Measurements from ENCODE around the gene TMEM129.

TMEM129 gene

DNA sequence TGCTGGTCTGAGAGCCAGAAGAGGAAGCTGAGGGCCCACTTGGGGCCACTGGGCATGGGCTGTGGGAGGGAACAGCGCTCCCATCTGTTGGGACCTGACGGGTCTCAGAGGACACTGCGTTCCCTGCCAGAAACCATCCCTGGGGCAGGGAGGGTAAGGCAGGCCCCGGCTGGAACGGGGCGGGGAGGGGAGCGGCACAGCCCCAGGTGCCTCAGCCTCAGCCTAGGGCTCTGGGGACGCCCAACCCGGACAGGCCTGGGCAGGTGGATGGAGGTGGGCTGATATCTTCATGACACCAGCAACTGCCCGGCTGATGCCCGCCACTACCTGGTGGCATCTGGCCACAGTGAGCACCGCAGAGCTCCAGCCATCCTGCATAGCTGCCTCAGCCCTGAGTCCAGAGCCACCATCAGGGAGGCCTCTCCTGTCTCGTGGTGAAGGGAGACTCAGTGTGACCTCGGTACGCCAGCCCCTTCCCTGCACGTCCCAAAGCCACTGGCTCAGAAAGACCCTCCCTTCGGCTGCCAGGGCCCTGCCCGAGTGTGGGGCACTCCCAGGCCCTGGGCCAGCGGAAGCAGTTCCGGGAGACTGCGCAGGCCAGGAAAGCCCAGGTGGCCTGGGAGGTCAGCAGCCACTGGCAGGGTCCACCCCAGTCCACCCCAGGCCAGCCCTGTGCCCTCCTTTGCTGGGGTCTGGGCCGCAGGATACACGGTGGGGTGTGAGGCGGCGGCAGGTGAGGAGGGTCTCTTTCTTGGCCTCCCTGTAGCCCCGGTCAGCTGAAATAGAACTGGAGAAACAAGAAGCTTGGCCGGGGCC is 37.4 kb upstream of the TMEM129 start:
- no peak for DNase-seq

DNA sequence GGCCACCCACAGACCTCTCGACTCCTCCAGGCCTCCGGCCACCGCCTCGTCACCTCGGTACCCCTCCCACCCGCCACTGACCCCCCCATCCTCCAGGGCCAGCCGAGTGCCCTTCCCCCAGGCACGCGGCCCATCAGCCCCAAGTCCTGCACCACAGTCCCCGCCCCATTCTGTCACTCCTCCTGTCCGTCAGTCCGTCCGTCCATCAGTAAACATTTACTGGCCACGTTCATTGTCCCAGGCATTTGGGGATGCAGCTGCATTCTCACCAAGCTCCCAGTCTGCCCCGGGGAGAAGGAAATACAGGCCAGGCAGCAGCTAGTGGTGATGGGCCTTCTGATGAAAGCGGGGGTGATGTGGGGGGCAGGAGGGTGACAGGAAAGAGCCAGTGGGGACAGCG is 36.7 kb upstream of the TMEM129 start:
- no peak for DNase-seq

DNA sequence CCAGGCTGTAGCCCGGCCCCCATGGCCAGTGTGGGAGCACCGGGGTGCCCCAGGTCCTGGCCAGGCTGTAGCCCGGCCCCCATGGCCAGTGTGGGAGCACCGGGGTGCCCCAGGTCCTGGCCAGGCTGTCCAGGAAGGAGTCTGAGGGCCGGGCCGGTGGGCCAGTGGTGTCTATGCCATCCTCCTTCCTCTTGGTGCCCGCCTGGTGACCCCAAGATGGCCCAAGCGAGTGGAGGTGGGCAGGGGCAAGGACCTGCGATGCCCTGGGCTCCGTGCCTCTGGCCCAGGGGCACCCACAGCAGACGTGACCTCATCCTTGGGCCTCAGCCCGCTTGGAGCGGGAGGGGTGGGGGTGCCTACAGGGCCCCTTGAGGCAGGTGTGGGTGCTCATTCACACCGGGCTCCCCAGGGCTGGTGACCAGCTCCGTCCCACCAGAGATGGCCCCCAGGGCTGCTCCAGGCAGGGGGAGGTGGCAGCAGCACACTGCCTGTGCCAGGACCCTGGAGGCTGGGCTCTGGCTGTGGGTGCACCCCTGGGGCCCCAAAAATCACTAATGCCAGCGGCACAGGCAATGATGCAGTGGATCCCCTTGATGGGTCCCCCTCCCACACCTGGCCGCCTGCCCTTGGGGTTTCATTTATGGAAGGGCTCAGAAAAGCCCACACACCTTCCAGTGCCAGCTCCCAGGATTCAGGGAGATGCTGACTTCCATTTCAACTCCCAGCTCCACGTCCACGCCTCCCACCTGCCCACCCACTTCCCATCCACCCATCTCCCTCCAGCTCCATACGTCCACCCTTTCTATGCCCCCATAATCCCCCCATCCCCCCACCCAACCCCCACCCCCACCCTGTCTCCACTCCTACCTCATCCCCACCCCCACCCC is 36.0 kb upstream of the TMEM129 start:
- no peak for DNase-seq

DNA sequence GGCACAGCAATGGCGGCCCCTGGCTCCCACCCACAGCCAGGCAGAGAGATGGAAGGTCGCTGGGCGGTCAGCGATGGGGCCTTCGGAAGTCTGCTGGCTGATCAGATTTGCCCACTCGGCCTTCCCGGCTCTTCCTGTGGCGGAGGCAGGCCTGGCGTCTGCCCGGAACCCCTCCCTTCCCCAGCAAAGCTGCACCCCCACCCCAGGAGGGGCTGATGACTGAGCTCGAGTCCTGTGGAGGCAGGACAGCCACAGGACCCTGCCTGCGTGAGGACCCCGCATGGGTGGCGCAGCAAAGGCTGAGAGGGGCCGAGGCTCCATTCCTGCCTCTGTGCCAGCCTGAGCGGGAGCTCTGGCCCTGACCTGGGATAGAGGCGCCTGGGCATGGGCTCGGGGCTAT is 35.0 kb upstream of the TMEM129 start:
- no peak for DNase-seq

DNA sequence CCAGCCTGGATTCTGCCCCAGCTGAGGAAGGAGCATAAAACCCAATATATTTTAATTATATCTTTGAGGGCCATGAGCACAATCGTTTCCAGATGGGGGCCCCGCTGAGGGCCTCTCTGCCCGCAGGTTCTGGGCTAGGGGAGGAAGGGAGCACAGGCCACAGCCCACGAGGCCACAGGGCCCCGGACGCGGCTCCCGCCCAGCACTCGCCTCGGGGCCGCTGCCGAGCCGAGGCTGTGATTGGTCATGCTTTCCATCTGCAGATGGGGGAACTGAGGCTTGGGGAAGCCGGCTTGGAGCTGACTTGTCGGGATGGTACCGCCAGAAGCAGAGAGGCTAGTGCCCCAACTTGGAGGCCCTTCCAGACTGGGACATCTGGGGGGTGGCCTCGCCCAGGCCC is 34.2 kb upstream of the TMEM129 start:
- DNase-seq: no peak

DNA sequence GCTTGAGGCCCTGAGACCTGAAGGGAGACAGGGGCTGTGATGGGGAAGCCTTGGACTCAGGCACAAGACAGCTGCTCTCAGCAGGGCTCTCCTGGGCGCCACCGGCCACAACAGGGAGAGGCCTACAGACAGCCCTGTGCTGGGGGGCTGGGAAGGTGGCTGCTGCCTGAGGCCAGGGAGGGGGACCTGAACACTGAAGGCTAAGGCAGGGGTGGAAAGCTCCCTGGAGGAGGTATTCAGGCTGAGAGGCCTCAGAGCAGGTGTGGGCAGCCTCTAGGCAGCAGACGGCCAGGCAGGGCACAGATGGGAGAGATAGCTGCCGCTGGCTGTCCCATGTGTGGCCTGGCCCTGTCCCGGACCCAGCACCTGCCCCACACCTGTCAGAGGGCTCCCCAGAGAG is 33.2 kb upstream of the TMEM129 start:
- no peak for DNase-seq

DNA sequence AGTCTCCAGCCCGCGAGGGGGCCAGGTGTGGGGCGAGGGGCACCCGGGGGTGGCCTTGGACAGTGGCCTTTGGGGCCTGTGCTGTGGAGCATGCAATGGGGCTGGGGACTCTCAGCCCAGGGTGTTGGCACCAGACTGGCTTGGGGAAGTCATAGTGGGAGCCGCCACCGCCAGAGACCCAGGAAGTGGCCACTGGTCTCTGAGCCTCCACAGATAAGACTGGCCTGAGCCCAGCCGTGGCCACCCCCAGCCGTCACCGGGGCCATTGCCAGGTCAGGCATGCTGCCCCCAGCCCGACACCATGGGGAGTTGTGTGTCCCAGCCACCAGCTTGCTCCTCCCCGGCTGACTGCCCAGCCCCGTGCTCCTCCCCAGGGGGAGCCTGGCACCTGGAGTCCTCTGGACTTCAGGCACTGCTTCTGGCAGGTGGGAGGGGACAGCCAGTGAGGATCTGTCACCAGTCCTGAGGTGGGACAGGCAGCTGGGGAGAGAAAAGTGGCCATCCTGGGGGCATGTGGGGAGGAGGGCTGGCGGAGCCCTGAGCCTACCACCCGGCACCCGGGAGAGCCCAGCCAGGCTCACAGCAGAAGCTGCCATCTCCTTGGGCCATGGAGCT is 32.7 kb upstream of the TMEM129 start:
- DNase-seq: no peak

DNA sequence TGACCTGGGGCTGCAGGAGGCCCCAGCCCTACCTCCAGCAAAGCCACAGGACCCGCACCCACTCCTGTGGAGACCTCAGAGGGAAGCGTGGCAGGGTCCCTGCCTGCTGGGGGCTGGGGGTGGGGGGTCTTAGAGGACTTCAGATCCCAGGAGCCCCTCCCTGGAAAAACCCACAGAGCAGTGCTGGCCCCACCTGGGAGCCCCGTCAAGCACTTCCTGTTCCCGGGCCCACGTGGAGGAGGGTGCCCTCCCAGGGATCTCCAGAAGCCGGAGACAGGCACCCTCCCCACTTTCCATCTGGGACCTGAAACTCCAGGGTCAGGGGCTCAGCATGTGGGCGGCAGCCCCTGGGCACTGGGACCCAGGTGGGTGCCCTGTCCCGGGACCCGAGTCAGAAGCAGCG is 32.2 kb upstream of the TMEM129 start:
- no peak for DNase-seq

DNA sequence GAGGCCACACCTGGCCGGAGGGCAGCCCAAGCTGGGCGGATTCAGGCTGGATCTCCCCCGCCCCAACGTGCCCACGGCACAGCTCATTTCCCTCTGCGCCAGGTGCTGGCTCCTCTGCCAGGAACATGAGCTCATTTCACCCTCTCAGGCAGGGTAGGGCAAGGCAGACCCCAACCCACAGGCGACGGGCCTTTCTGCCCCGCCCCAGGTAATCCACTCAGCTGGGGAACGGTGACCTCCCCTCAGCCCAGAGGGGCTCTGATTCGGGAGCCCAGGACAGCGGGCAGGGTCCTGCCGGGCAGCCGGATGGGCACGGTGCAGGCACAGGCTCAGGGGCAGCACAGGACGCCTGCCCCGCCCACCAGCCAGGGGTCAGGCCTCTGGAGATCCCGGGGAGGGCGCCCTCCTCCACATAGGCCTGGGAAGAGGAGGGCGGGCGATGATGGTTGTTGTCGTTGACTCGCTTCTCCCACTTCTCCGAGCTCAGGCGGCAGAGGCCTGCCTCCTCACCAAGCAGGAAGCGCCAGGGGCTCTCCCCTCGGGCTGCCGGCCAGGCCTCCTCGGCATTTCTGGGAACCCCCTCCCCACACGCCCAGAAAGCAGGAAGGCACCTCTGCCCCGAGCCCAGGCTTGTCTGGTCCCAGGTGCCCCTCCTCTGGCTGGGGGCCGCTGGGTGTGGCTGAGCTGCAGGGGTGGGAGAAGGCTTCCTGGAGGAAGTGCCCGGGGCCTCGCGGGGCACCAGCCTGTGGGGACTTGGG is 31.3 kb upstream of the TMEM129 start:
- no peak for DNase-seq

DNA sequence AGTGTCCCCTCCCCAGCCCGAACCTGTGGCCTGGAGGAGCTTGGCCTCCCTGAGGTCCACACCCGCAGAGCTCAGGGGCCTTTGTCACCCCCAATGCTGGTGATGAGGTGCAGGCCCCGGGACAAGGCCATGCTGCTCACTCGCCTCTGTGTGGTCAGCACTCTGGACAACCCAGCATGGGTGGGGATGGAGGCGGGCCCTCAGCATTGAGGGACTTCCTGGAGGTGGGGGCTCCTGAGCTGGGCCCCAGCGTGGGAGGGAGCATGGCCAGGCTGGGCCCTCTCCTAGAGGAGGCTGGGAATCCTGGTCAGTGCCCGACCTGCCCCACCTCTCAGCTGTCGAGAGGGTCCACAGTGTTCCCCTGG is 30.8 kb upstream of the TMEM129 start:
- no peak for DNase-seq

DNA sequence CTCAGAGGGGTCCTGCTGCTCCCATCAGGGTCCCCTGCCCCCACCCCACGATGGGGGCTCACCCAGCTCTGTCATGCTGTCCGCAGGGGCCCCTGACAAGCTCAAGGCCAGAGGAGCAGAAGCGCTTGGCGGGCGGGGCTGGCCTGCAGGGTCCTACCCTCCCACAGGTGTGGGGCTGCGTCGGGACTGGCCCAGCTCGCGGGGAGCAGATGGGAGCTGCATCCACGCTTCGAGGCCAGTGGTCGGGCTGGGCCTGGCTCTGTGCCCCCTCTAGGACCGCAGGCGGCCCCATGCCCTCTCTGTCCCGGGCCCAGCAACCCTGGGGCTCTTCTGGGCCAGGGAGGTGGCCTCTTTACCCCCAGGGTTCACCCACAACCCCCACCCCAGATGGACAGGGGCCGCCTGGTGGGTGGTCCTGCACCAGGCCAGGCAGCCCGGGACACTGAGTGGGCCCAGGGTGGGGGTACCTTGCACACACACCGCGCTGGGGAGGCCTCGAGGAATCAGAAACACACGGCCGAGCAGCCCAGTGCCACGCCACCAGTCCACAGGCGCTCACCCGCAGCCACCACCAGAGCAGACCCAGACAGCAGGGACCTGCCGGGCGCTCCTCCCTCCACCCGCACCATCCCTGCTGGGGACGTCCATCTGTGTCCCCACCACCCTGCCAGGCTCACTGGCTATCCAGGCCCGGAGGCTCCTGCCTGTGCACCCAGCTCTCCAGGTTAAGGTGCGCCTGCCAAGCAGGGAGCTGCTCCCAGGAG is 30.2 kb upstream of the TMEM129 start:
- DNase-seq: no peak

DNA sequence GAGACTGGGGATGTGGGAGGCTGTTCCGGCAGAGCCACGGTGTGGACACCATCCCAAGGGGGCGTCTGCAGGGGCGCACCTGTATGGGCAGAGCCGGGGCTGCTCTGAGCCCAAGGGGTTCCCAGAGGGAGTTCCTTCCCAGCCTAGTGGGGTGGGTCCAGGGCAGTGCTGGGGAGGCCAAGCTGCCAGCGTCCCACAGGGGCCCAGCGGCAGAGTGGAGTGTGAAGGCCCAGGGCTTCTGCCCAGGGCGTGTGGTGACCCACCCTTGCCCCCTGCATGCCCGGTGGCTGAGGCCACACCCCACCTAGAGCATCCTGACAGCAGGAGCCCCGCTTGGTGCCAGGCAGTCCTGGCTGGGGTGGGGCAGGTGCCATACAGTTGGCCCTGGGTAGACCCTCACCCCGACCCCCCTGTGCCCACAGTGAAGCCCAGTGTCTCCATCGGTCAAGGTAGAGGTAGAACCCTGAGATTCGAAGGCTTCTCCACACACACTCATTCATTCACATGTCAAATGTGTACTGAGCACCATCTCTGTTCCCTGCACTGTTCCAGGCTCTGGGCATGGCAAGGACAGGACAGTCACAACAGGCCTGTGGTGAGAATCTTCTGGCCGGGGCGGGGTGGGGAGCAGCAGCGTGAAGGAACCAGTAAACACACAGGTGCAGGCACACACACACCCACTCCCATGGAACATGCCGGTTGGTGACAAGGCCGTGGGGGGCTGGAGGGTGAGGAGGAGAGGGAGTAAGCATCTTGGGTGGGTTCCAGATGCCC is 29.4 kb upstream of the TMEM129 start:
- no peak for DNase-seq

DNA sequence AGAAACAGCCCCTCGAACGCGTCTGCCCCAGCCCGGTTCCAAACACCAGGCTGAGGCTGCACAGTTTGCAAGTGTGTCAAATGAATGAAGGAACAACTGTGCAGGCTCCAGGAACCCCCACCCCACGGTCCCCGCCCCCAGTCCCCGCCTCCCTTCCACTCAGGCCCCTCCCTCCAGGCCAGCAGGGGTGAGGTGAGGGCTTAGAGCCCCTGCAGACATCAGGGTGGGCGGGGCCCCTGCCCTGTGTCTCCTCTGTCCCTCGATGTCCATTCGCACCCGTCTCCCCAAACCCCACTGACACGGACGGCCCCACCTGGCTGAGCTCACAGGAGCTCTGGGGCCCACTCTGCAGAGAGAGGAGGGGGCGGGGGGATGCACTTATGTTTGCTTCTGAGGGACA is 28.7 kb upstream of the TMEM129 start:
- no peak for DNase-seq

DNA sequence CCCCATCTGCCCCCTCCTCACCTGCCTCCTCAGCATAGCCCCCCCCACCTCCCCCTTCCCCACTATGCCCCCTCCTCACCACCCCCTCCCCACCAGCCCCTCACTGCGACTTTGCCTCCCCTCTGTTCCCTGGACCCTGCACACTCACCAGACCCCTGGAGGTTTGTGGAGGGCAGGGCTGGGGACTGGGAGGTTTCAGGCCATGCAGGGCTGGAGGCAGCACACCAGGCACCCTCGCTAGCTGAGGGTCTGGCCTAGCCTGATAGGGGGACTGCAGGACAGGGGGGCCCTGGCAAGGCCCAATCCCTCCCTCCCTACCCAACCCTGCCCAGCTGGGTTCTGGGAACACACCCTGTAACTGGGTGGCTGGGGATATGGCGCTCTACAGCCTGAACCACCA is 28.2 kb upstream of the TMEM129 start:
- no peak for DNase-seq

DNA sequence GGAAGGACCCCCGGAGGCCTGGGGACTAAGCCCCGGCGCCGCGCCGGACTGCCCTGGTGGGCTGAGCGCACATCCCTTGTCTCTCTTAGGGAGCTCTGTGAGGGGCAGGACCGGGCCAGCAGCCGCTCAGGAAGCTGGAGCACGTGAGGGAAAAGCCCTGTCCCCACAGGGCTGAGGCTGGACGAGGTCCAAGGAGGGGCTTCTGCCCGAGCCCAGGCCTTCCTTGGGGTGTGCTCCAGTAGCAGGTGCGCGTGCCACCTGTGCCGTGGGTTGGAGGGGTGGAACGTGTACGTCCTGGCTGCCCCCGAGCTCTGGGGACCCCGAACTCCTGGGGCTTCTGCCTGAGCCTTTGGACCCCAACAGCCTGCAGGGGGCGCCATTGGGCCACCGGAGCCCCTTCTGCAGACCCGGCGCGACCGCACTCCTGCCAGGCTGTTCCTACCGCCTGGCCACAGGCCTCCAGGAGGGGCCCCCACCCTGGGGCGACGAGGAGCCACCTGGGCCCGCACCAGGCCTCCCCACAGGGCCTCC is 27.4 kb upstream of the TMEM129 start:
- peak in 41 of 51 donors; percentile 11 to 81 (median 46) for DNase-seq

DNA sequence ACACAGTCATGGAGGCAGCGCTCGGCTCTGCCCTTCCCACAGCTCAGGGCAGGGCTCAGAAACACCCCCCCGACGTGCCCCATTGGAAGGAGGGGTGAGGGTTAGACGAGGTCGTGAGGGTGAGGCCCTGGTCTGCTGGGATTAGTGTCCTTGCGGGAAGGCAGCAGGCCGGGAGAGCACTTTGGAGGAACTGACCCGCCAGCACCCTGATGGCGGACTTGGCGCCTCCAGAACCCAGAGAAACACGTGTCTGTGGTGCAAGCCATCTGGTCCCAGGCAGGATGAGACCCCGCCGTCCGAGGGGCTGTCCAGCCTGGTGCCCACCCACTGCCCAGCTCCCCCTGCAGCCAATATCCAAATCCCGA is 26.5 kb upstream of the TMEM129 start:
- DNase-seq: no peak

DNA sequence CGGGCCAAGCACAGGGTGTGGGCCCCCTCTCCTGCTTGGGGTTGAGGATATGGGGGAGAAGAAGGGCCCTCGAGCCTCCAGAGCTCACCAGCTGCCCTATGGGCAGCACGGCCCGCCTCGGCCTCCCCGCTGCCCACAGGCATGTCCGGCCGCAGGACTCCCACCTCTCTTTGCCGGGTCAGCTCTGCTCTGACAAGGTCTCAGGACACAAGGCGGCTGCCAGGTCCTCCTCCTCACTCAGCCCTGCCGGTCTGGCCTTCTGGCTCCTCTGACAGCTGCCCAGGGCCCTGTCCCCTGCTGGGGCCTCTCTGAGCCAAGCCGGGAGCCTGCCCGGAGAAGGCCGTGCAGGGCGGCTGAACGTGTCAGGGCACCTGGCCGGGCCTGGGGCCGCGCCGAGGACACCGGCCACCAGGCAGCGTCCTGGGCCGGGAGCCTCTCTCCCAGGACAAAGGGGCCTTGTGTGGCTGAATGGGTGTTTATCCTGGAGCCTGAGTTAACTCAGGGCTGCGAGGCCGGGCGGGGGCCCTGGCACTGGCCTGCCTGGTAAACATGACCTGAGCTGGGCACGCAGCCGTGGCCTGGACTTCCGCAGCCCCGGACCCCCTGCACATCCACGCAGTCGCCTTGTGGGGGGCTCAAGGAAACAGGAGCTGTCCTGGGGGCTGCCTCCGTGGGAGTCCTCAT is 25.9 kb upstream of the TMEM129 start:
- DNase-seq: peak in 28 of 51 donors; percentile 19 to 81 (median 48)

DNA sequence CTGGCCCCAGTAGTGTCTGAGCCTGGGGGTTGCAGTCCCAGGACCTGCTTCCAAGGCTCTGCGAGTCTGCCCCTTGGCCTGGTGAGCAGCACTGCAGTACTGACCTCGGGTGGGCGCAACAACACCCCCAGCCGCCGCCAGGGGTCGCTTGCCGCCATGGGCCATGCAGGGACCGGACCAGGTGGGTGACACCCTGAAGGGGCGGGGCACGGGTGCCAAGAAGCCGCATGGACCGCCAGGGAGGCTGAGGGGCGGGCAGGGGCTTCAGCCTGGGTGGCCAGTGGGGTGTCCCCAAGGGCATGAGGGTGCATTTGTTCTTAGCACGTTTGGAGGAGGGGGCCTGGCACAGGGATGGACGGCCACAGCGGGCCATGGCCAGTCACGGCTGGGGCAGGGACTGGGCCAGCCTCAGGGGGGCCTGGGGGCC is 25.2 kb upstream of the TMEM129 start:
- DNase-seq: peak in 36 of 51 donors; percentile 13 to 75 (median 38)

DNA sequence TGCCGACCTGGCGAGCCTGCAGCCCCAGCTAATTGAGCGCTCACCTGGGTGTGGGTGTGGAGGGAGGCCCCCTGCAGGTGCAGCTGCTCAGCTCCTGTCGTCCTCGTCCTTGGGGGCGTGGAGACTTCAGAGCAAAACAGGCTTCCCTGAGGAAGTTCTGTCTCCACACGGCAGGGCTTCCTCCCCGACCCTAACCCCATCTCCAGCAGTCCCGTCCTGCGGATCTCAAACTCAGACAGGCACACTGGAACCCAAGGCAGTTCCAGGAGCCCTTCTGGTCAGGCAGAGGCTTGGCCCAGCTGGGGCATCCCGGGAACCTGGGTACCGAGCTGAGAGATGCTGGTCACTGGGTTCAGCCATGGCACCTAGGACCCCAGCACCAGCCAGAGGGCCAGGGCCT is 24.6 kb upstream of the TMEM129 start:
- no peak for DNase-seq
